ENCODE results near the gene ATP2B1. TPM values are rescaled to one million over a fixed set of nuclear protein-coding genes. Genes with fewer than 3 reads are reported as not detected.

The ATP2B1 gene
- total and polyA plus RNA-seq, 2 of the 13 experiments (the other 11 are each of a cell fraction or from before 2014, with no cell fraction given), result 12.1 to 60.2 TPM

- WGBS (ENCODE audit: low lambda C conversion rate), result 100% methylated on average over 2 of the region's 2 CpGs
- no peaks in the 10 kb centered on the region for H3K27me3 ChIP-seq (ENCODE audit: control insufficient read depth in 1 of 2, insufficient read depth in 2 of 2, low read length in 2 of 2)
- ChIA-PET POLR2A (no interaction called here), CTCF (ENCODE audit: low intra/inter-chr PET ratio, low total read pairs) (no interaction called here)
- no peak for FAIRE-seq
- H4K20me1 ChIP-seq (ENCODE audit: insufficient read depth, low read length), result no peaks in the 10 kb centered on the region; the same call in 1 of the 2 replicates
- no peak overlapping the region for H3K27ac ChIP-seq (ENCODE audit: extremely low read length, insufficient read depth, low read length)
- peaks cover 17% of the 10 kb centered on the region for H3K4me1 ChIP-seq (ENCODE audit: insufficient read depth, low read length)
- intact Hi-C loops (cut with micrococcal nuclease; ENCODE audit: unreplicated experiment), result loop anchor here (5.0 kb wide), 1 partner anchor 40 kb away; no protein-coding TSS in a partner anchor
- in situ Hi-C loops (cut with HindIII; ENCODE audit: extremely low pct_ligation_motif_present, low pct_unique_long_range_greater_than_20kb), result no loop called here
- peaks cover 88% of the 10 kb centered on the region for H3K79me2 ChIP-seq (ENCODE audit: insufficient read depth, low read length)
- no peaks in the 10 kb centered on the region for H3K36me3 ChIP-seq (replicated peaks in 1 of 2; ENCODE audit: control insufficient read depth in 1 of 2, insufficient read depth in 2 of 2, low read length in 2 of 2)
- BruUV-seq (replicated peaks), result no TSS peak
- H3K4me2 ChIP-seq (ENCODE audit: low read depth, low read length), result no peak overlapping the region
- no peak overlapping the region for H3K4me3 ChIP-seq (replicated peaks in 1 of 3; ENCODE audit: insufficient read depth in 1 of 3, low read depth in 2 of 3, low read length in 3 of 3)
- no peak for ATAC-seq
- H3K9me3 ChIP-seq (ENCODE audit: low read length), result no peaks in the 10 kb centered on the region
- DNase-seq (ENCODE audit: low spot score), result no peak
- TF ChIP-seq ZNF558 (CRISPR knock-in tag; IDR thresholded peaks at IDR 0.05; ENCODE audit: borderline replicate concordance) (no peak), TP53 (CRISPR knock-in tag; conservative IDR thresholded peaks at IDR 0.05) (no peak), HBP1 (CRISPR knock-in tag; IDR thresholded peaks at IDR 0.05; ENCODE audit: low read depth) (no peak), CEBPB (IDR thresholded peaks at IDR 0.05; ENCODE audit: borderline replicate concordance, low read depth, low read length) (no peak)
- no peak overlapping the region for H3K9ac ChIP-seq (ENCODE audit: insufficient read depth, low read depth, low read length)
- H2AFZ ChIP-seq (ENCODE audit: low read length), result no peak overlapping the region
These were observed 36.1 kb downstream of the ATP2B1 start for GRCh38 chr12:89672589-89672979.

- Histone ChIP-seq H3K4me2 (ENCODE audit: low read depth, low read length) (no peak overlapping the region), H3K9me3 (ENCODE audit: low read length) (no peaks in the 10 kb centered on the region), H3K27me3 (ENCODE audit: control insufficient read depth in 1 of 2, insufficient read depth in 2 of 2, low read length in 2 of 2) (no peaks in the 10 kb centered on the region), H3K4me3 (replicated peaks in 1 of 3; ENCODE audit: insufficient read depth in 1 of 3, low read depth in 2 of 3, low read length in 3 of 3) (no peak overlapping the region), H3K79me2 (ENCODE audit: insufficient read depth, low read length) (peaks cover 84% of the 10 kb centered on the region), H2AFZ (ENCODE audit: low read length) (no peak overlapping the region), H3K4me1 (ENCODE audit: insufficient read depth, low read length) (peaks cover 19% of the 10 kb centered on the region), H3K9ac (ENCODE audit: insufficient read depth, low read depth, low read length) (no peak overlapping the region), H3K27ac (ENCODE audit: extremely low read length, insufficient read depth, low read length) (no peak overlapping the region), H3K36me3 (replicated peaks in 1 of 2; ENCODE audit: control insufficient read depth in 1 of 2, insufficient read depth in 2 of 2, low read length in 2 of 2) (no peaks in the 10 kb centered on the region), H4K20me1 (ENCODE audit: insufficient read depth, low read length) (no peaks in the 10 kb centered on the region; the same call in 1 of the 2 replicates)
- no TSS peak for BruUV-seq (replicated peaks)
- ChIA-PET CTCF (ENCODE audit: low intra/inter-chr PET ratio, low total read pairs) (no interaction called here), POLR2A (no interaction called here)
- no peak for DNase-seq (ENCODE audit: low spot score)
- 97% methylated on average over 4 of the region's 4 CpGs for WGBS (ENCODE audit: low lambda C conversion rate)
- ATAC-seq, result no peak
- in situ Hi-C loops (cut with HindIII; ENCODE audit: extremely low pct_ligation_motif_present, low pct_unique_long_range_greater_than_20kb) (no loop called here), intact Hi-C loops (cut with micrococcal nuclease; ENCODE audit: unreplicated experiment) (loop anchor here (5.0 kb wide), 1 partner anchor 39 kb away; no protein-coding TSS in a partner anchor)
- FAIRE-seq, result no peak
- no peak for TF ChIP-seq ATM (IDR thresholded peaks at IDR 0.05; ENCODE audit: borderline replicate concordance)
- TF ChIP-seq HNRNPUL1 (IDR thresholded peaks at IDR 0.05; ENCODE audit: low read depth, low read length), result no peak
- TF ChIP-seq ZXDC (CRISPR knock-in tag; IDR thresholded peaks at IDR 0.05), result no peak
- TF ChIP-seq ZNF354B (CRISPR knock-in tag; IDR thresholded peaks at IDR 0.05), result no peak
- TF ChIP-seq ZNF460 (CRISPR knock-in tag; IDR thresholded peaks at IDR 0.05; ENCODE audit: borderline replicate concordance), result no peak
- TF ChIP-seq PCBP2 (optimal IDR thresholded peaks at IDR 0.05; ENCODE audit: low read depth, low read length, poor library complexity, severe bottlenecking), result no peak
- no peak for TF ChIP-seq ATF7-NPFF (CRISPR knock-in tag; IDR thresholded peaks at IDR 0.05; ENCODE audit: low read depth)
- no peak for TF ChIP-seq E2F5 (CRISPR knock-in tag; conservative IDR thresholded peaks at IDR 0.05)
- no peak for TF ChIP-seq ZNF543 (CRISPR knock-in tag; IDR thresholded peaks at IDR 0.05)
These were observed 37.2 kb downstream of the ATP2B1 start for GRCh38 chr12:89671469-89671868.
